Astrocyte (in vitro differentiated cells and primary cell): Measurements from ENCODE around the gene MT1X. TPM values are rescaled to one million over a fixed set of nuclear protein-coding genes. Genes with fewer than 3 reads are reported as not detected.

Experiments used
- DNase-seq: peaks from one replicate; pipeline ENCODE4 v3.0.0-alpha.2; 2010; ENCODE audit warnings: low read depth
- FAIRE-seq: peaks from 2 replicates; lab custom pipeline; 2011; peaks lifted over from hg19 to GRCh38; lab: Jason Lieb, UNC
- H2AFZ ChIP-seq: 2 replicates; pipeline ENCODE4 v1.6.0; 2012; ENCODE audit warnings: low read depth, low read length, inconsistent platforms
- H3K27ac ChIP-seq: 2 replicates; pipeline ENCODE4 v1.5.1; 2011; ENCODE audit warnings: low read depth, low read length, inconsistent platforms
- H3K27me3 ChIP-seq: 2 replicates; pipeline ENCODE4 v1.6.0; 2011; ENCODE audit warnings: low read length, inconsistent platforms; ENCODE audit not compliant: insufficient read depth
- H3K36me3 ChIP-seq: 2 replicates; pipeline ENCODE4 v1.5.1; 2011; ENCODE audit warnings: low read length, inconsistent platforms; ENCODE audit not compliant: insufficient read depth
- H3K4me1 ChIP-seq: 2 replicates; pipeline ENCODE4 v1.5.1; 2011; ENCODE audit warnings: low read length, inconsistent platforms; ENCODE audit not compliant: insufficient read depth
- H3K4me2 ChIP-seq: 2 replicates; pipeline ENCODE4 v1.6.0; 2012; ENCODE audit warnings: low read length, inconsistent platforms
- H3K4me3 ChIP-seq: 2 replicates; pipeline ENCODE4 v1.5.1; 2011; ENCODE audit warnings: low read depth, mild to moderate bottlenecking, low read length, inconsistent platforms; ENCODE audit not compliant: insufficient read depth
- H3K79me2 ChIP-seq: 2 replicates; pipeline ENCODE4 v1.6.0; 2012; ENCODE audit warnings: mild to moderate bottlenecking, low read length, inconsistent platforms; ENCODE audit not compliant: insufficient read depth
- H3K9ac ChIP-seq: 2 replicates; pipeline ENCODE4 v1.6.0; 2012; ENCODE audit warnings: mild to moderate bottlenecking, low read length, inconsistent platforms
- H3K9me3 ChIP-seq: 2 replicates; pipeline ENCODE4 v1.5.1; 2012; ENCODE audit warnings: low read depth, mild to moderate bottlenecking, low read length, inconsistent platforms; ENCODE audit not compliant: insufficient read depth
- H4K20me1 ChIP-seq: 2 replicates; pipeline ENCODE4 v1.6.0; 2012; ENCODE audit warnings: low read length, inconsistent platforms; ENCODE audit not compliant: insufficient read depth
- H3K27ac Mint-ChIP-seq: one replicate; pipeline ENCODE4 v1.8.0; 2021; ENCODE audit warnings: mild to moderate bottlenecking, mixed read lengths; ENCODE audit not compliant: unreplicated experiment
- H3K27me3 Mint-ChIP-seq: one replicate; pipeline ENCODE4 v1.8.0; 2021; ENCODE audit warnings: low read depth, mixed read lengths; ENCODE audit not compliant: unreplicated experiment
- H3K36me3 Mint-ChIP-seq: one replicate; pipeline ENCODE4 v1.8.0; 2021; ENCODE audit warnings: low read depth, mixed read lengths; ENCODE audit not compliant: unreplicated experiment
- H3K4me1 Mint-ChIP-seq: one replicate; pipeline ENCODE4 v1.8.0; 2021; ENCODE audit warnings: low read depth, mixed read lengths; ENCODE audit not compliant: unreplicated experiment
- H3K4me3 Mint-ChIP-seq: one replicate; pipeline ENCODE4 v1.8.0; 2021; ENCODE audit warnings: mild to moderate bottlenecking, moderate library complexity, mixed read lengths; ENCODE audit not compliant: unreplicated experiment
- H3K9me3 Mint-ChIP-seq: one replicate; pipeline ENCODE4 v1.8.0; 2021; ENCODE audit warnings: mild to moderate bottlenecking, mixed read lengths; ENCODE audit not compliant: unreplicated experiment
- EZH2 ChIP-seq: IDR thresholded peaks from 2 replicates; pipeline ENCODE4 v1.6.1; 2012; ENCODE audit warnings: mild to moderate bottlenecking, low read length, inconsistent platforms; ENCODE audit not compliant: insufficient read depth
- total RNA-seq: library from RNA; stranded (reverse); gene quantifications from 2 replicates; pipeline ENCODE4 v1.2.1, GENCODE V29; 2021
- TF ChIP-seq, protein P1 (sequence below): IDR thresholded peaks from 2 replicates; pipeline ENCODE4 v1.5.1; 2011; ENCODE audit warnings: low read depth, mild to moderate bottlenecking, inconsistent platforms, low read length, moderate library complexity; ENCODE audit not compliant: insufficient read depth

MT1X gene
- total RNA-seq, 1 donor from 2014 or later = 7.0 TPM

DNA sequence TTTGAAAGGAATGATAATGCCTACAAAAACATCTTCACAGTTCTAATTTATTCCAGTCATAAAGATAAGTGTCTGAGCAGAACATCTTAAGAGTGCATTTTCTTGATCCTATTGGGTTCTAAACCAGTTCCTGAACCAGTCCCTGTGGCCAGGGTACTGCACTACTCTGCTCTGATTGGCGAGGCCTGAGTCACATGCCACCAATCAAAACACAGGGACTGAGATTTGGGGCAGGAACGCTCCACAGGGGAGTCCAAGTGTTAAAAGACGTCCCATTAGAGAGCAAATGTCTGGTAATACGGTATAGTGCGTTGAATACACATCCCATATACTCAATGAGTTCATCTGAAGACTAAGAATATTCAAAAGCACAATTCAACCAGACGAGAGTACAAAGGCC lies 44.7 kb downstream of the MT1X start:
- DNase-seq (no peak), FAIRE-seq (no peak)
- TF ChIP-seq, protein P1, sequence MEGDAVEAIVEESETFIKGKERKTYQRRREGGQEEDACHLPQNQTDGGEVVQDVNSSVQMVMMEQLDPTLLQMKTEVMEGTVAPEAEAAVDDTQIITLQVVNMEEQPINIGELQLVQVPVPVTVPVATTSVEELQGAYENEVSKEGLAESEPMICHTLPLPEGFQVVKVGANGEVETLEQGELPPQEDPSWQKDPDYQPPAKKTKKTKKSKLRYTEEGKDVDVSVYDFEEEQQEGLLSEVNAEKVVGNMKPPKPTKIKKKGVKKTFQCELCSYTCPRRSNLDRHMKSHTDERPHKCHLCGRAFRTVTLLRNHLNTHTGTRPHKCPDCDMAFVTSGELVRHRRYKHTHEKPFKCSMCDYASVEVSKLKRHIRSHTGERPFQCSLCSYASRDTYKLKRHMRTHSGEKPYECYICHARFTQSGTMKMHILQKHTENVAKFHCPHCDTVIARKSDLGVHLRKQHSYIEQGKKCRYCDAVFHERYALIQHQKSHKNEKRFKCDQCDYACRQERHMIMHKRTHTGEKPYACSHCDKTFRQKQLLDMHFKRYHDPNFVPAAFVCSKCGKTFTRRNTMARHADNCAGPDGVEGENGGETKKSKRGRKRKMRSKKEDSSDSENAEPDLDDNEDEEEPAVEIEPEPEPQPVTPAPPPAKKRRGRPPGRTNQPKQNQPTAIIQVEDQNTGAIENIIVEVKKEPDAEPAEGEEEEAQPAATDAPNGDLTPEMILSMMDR = no peak
- no peak for TF ChIP-seq EZH2
- Histone ChIP-seq H3K79me2 (peaks cover 21% of the 10 kb centered on the region), H3K4me1 (peaks cover 13% of the 10 kb centered on the region), H2AFZ (no peak overlapping the region), H3K4me3 (no peak overlapping the region), H3K27ac (no peak overlapping the region), H3K9ac (no peak overlapping the region), H3K36me3 (no peaks in the 10 kb centered on the region), H3K9me3 (no peaks in the 10 kb centered on the region), H3K4me2 (no peak overlapping the region), H3K27me3 (no peaks in the 10 kb centered on the region), H4K20me1 (peaks cover 10% of the 10 kb centered on the region)
- Mint-ChIP-seq H3K4me1 (peaks cover 13% of the 10 kb centered on the region), H3K27ac (no peak overlapping the region), H3K9me3 (peaks cover 5% of the 10 kb centered on the region), H3K4me3 (no peak overlapping the region), H3K27me3 (peaks cover 9% of the 10 kb centered on the region), H3K36me3 (peaks cover 1% of the 10 kb centered on the region)

DNA sequence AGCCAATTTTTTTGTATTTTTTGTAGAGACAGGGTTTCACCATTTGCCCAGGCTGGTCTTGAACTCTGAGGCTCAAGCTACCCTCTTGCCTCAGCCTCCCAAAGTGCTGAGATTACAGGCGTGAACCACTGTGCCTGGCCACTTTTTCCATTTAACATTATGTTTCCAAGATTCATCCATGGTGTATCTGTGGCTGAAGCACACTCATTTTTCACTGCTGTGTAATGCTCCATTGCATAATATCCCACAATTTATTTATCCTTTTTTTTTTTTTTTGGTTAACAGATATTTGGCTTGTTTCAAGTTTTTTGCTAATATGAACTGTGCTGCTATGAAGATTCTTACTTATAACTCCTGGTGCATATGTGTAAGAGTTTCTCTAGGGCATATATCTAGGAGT lies 45.8 kb downstream of the MT1X start:
- Mint-ChIP-seq H3K4me1 (peaks cover 13% of the 10 kb centered on the region), H3K27ac (no peak overlapping the region), H3K4me3 (no peak overlapping the region), H3K36me3 (no peaks in the 10 kb centered on the region), H3K9me3 (no peaks in the 10 kb centered on the region), H3K27me3 (no peaks in the 10 kb centered on the region)
- Histone ChIP-seq H3K36me3 (no peaks in the 10 kb centered on the region), H3K4me1 (peaks cover 13% of the 10 kb centered on the region), H3K4me2 (no peak overlapping the region), H2AFZ (no peak overlapping the region), H3K27me3 (no peaks in the 10 kb centered on the region), H3K4me3 (no peak overlapping the region), H4K20me1 (peaks cover 21% of the 10 kb centered on the region), H3K9me3 (no peaks in the 10 kb centered on the region), H3K27ac (no peak overlapping the region), H3K79me2 (peaks cover 32% of the 10 kb centered on the region), H3K9ac (no peak overlapping the region)
- TF ChIP-seq, protein P1 = no peak
- TF ChIP-seq EZH2 = no peak
- FAIRE-seq (no peak), DNase-seq (no peak)

DNA sequence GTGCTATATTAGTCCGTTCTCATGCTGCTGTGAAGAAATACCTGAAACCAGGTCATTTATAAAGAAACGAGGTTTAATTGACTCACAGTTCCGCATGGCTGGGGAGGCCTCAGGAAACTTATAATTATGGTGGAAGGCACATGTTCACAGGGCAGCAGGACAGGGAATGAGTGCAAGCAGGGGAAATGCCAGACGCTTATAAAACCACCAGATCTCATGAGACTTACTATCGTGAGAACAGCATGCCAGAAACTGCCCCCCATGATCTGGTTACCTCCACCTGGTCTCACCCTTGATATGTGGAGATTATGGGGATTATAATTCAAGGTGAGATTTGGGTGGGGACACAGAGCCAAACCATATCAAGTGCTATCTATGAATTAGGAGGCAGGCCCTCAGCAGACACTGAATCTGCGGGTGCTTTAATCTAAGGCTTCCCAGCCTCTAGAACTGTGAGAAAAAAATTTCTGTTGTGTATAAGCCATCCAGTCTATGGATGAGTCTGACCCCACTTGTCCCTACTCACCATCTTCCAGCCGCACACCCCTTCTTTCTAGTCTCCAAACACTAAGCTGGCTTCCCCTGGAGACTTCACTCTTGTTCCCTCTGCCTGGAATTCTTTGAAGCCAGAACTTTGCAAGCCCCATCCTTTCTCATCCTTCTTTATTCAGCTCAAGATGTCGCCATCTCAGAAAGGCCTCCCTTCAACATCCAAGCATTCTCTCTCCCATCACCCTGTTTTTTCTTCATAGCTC lies 46.9 kb downstream of the MT1X start:
- peak overlapping the region; percentile 89 for H3K4me3 ChIP-seq
- H2AFZ ChIP-seq = peak overlapping the region; percentile 97
- H3K4me1 Mint-ChIP-seq = peaks cover 13% of the 10 kb centered on the region
- no peak for DNase-seq
- H3K4me1 ChIP-seq = peaks cover 13% of the 10 kb centered on the region
- peak overlapping the region; percentile 100 for H3K4me2 ChIP-seq
- no peaks in the 10 kb centered on the region for H3K36me3 ChIP-seq
- TF ChIP-seq, protein P1 = no peak
- TF ChIP-seq EZH2 = no peak
- H3K9me3 Mint-ChIP-seq = no peaks in the 10 kb centered on the region
- no peaks in the 10 kb centered on the region for H3K27me3 ChIP-seq
- no peaks in the 10 kb centered on the region for H3K36me3 Mint-ChIP-seq
- peak overlapping the region; percentile 78 for H3K27ac ChIP-seq
- no peaks in the 10 kb centered on the region for H3K27me3 Mint-ChIP-seq
- no peaks in the 10 kb centered on the region for H3K9me3 ChIP-seq
- peak overlapping the region; percentile 91 for H3K27ac Mint-ChIP-seq
- H4K20me1 ChIP-seq = peaks cover 32% of the 10 kb centered on the region
- no peak overlapping the region for H3K4me3 Mint-ChIP-seq
- H3K79me2 ChIP-seq = peaks cover 43% of the 10 kb centered on the region
- peak overlapping the region; percentile 89 for H3K9ac ChIP-seq
- no peak for FAIRE-seq
